K562 (cell line): Measurements from ENCODE around the gene TCFL5. TPM values are rescaled to one million over a fixed set of nuclear protein-coding genes. Genes with fewer than 3 reads are reported as not detected.
A peak's percentile ranks its signal among the peaks of the same experiment; 100 is the strongest.

ENCODE experiments used
- ATAC-seq: fragments of 200-7000 bp; cut with Tn5 transposase; 3 replicates; pipeline ENCODE4 v1.9.1; 2020; ENCODE audit warnings: moderate library complexity
- BruUV-seq: library from RNA; stranded (reverse); fragments of 400-500 nt; replicated peaks from 2 replicates; lab custom pipeline; 2021; lab: Mats Ljungman, UMichigan
- CTCF ChIA-PET: fragments of 300-600 bp; formaldehyde crosslinking; extraction: SDS; loops from one replicate; lab custom pipeline; 2021; ENCODE audit warnings: low intra/inter-chr PET ratio; lab: Yijun Ruan, JAX
- POLR2A ChIA-PET: fragments of 300-600, 350-650 bp; sonication (Branson Sonifier 250); formaldehyde crosslinking; extraction: SDS; loops from one replicate; lab custom pipeline; 2021; ENCODE audit warnings: antibody characterized with exemption, inconsistent platforms; lab: Yijun Ruan, JAX
- DNase-seq, 4 experiments: peaks; one replicate each; pipeline versions ENCODE4 v3.0.0 to v3.0.0-alpha.2; 2011 to 2018; ENCODE audit warnings: low spot score in 3 of 4, mixed read lengths in 3 of 4; ENCODE audit errors: extremely low read depth in 1 of 4
- FAIRE-seq: peaks from 2 replicates; lab custom pipeline; 2011; peaks lifted over from hg19 to GRCh38; lab: Jason Lieb, UNC
- H2AFZ ChIP-seq: 2 replicates; pipeline ENCODE4 v1.6.0; 2011; ENCODE audit warnings: low read depth, low read length, control low read depth, inconsistent platforms
- H3K27ac ChIP-seq: fragments of 200-600 bp; 3 replicates; pipeline ENCODE4 v1.8.0; 2011; ENCODE audit warnings: low read depth, mild to moderate bottlenecking, control low read depth, inconsistent platforms, low read length, moderate library complexity, mixed read lengths; ENCODE audit errors: extremely low read depth
- H3K27me3 ChIP-seq, 2 experiments: fragments of 300-600 bp in 1 of 2; 2 replicates in 1 of 2; 3 replicates in 1 of 2; pipeline versions ENCODE4 v1.6.0 to v1.8.0; 2011; ENCODE audit warnings: inconsistent platforms in 2 of 2, low read length in 2 of 2, mild to moderate bottlenecking in 1 of 2, mixed read lengths in 1 of 2, moderate library complexity in 1 of 2; ENCODE audit not compliant: control insufficient read depth in 2 of 2, insufficient read depth in 2 of 2
- H3K36me3 ChIP-seq: fragments of 300-600 bp; 3 replicates; pipeline ENCODE4 v1.8.0; 2011; ENCODE audit warnings: mild to moderate bottlenecking, low read length, inconsistent platforms; ENCODE audit not compliant: control insufficient read depth, insufficient read depth
- H3K4me1 ChIP-seq, 2 experiments: fragments of 200-600 bp in 1 of 2; replicated peaks in 1 of 2; 2 replicates in 1 of 2; 3 replicates in 1 of 2; pipeline versions ENCODE4 v1.5.1 to v1.8.0; 2011; ENCODE audit warnings: inconsistent platforms in 2 of 2, low read length in 2 of 2, mild to moderate bottlenecking in 1 of 2, mixed read lengths in 1 of 2, moderate library complexity in 1 of 2; ENCODE audit not compliant: control insufficient read depth in 2 of 2, insufficient read depth in 2 of 2
- H3K4me2 ChIP-seq: 2 replicates; pipeline ENCODE4 v1.6.1; 2011; ENCODE audit warnings: low read length, control low read depth, inconsistent platforms, mixed read lengths; ENCODE audit not compliant: insufficient read depth
- H3K4me3 ChIP-seq: fragments of 200-600 bp; sonication (generic), shearing (Covaris generic); 2 replicates; pipeline ENCODE4 v1.5.1; 2016; ENCODE audit warnings: control low read depth, inconsistent platforms
- H3K79me2 ChIP-seq: fragments of 200-600 bp; 3 replicates; pipeline ENCODE4 v1.8.0; 2011; ENCODE audit warnings: low read length, inconsistent platforms; ENCODE audit not compliant: control insufficient read depth, insufficient read depth
- H3K9ac ChIP-seq, 2 experiments: 2 replicates each; pipeline versions ENCODE4 v1.6.0 to v1.6.1; 2011; ENCODE audit warnings: low read depth in 2 of 2, low read length in 2 of 2, control low read depth in 1 of 2, inconsistent platforms in 1 of 2, mild to moderate bottlenecking in 1 of 2, mixed read lengths in 1 of 2; ENCODE audit not compliant: insufficient read depth in 1 of 2
- H3K9me1 ChIP-seq: one replicate; pipeline ENCODE4 v1.6.0; 2011; ENCODE audit warnings: inconsistent platforms, mild to moderate bottlenecking, low read length, moderate library complexity; ENCODE audit not compliant: control insufficient read depth, insufficient read depth
- H3K9me3 ChIP-seq: replicated peaks from 2 replicates; pipeline ENCODE4 v1.5.1; 2011; ENCODE audit warnings: low read depth, low read length, inconsistent platforms; ENCODE audit not compliant: control insufficient read depth, insufficient read depth
- H4K20me1 ChIP-seq: replicated peaks from 2 replicates; pipeline ENCODE4 v1.6.1; 2011; ENCODE audit warnings: low read length, inconsistent platforms, mixed read lengths; ENCODE audit not compliant: control insufficient read depth, insufficient read depth
- KDM1A ChIP-seq, 2 experiments: fragments of 450-650 bp; IDR thresholded peaks; 2 replicates each; pipeline ENCODE4 v1.6.1; 2016; ENCODE audit warnings: mild to moderate bottlenecking in 2 of 2
- WGBS: fragments of 100-300 bp; shearing (Covaris generic); methylation state at CpG from one replicate; pipeline ENCODE4 v1.1.6; 2016; ENCODE audit warnings: low coverage, mixed read lengths; ENCODE audit not compliant: insufficient coverage; ENCODE audit errors: missing lambda C conversion rate; 5-methylcytosine and 5-hydroxymethylcytosine counted together
- in situ Hi-C: fragments of 300-500 bp; cut with MboI; formaldehyde crosslinking; loops from 4 replicates; pipeline ENCODE4 v1.15.0; 2018; ENCODE audit warnings: inconsistent platforms, mixed read lengths
- intact Hi-C: fragments of 100-400 bp; cut with micrococcal nuclease; formaldehyde crosslinking; loops from 2 replicates; pipeline ENCODE4 v1.14.2; 2022
- polyA plus RNA-seq, 8 experiments: library from polyadenylated mRNA; depleted of rRNA in 4 of 8; stranded (reverse) in 5 of 8; unstranded in 3 of 8; fragments of >200 nt; fragmentation: Nextera tagmentation in 2 of 8; fragmentation: Illumina TruSeq in 1 of 8; extraction: Ambion mirVana in 2 of 8; extraction: Trizol in 1 of 8; gene quantifications; 2 replicates each; pipeline versions ENCODE4 v1.2.1 to v1.2.3, GENCODE V29; 2011 to 2014; ENCODE audit warnings: inconsistent platforms in 1 of 8, missing spikeins in 1 of 8
- total RNA-seq, 7 experiments: library from RNA; depleted of rRNA in 6 of 7; stranded (reverse); fragments of >200 nt in 6 of 7; fragmentation: Illumina TruSeq in 2 of 7; extraction: Trizol in 2 of 7; gene quantifications; 2 replicates each; pipeline versions ENCODE4 v1.2.1 to v1.2.3, GENCODE V29; 2011 to 2021; ENCODE audit warnings: low replicate concordance in 1 of 7
- TF ChIP-seq, protein P1 (sequence below), 2 experiments: fragments of 450-650 bp; IDR thresholded peaks; 2 replicates each; pipeline ENCODE4 v1.6.1; 2018; ENCODE audit warnings: mild to moderate bottlenecking in 2 of 2, low read depth in 1 of 2; ENCODE audit not compliant: partially characterized antibody in 2 of 2

The TCFL5 gene
- total and polyA plus RNA-seq, 9 of the 15 experiments (the other 6 are each of a cell fraction or from before 2014, with no cell fraction given): 1.00 to 12.6 (median 9.1) TPM

DNA sequence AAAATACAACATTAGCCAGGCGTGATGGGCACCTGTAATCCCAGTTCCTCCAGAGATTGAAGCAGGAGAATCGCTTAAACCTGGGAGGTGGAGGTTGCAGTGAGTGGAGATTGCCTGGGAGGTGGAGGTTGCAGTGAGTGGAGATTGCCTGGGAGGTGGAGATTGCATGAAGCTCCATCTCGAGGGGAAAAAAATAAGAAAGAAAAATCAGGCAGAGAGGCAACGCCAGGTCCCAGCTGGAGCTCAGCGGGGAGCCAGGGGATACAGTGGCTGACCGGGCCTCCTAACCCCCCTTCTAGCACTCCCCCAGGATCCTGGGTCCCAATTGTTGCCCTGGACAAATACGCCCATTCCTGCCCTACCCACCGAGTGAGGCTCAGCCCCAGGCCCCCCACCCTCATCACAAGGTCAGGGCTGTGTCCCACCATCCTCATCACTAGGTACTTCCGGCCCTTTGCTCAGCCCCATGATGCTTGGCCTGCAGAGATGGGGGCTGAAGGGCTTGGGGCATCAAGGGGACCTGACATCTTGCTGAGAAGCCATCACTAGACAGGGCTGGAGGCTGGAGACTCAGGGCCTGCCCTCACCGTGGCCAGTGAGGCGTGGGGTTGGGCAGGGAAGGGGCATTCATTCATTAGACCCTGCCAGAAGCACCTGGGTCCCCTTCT lies 55.1 kb downstream of the TCFL5 start:
- DNase-seq: no peak
- BruUV-seq: TSS peak; percentile 49
- Histone ChIP-seq H3K9me1 (no peaks in the 10 kb centered on the region), H2AFZ (no peak overlapping the region), H4K20me1 (peaks cover 4% of the 10 kb centered on the region), H3K9ac (peak overlapping the region in 1 of 2 experiments; percentile 98; a peak in 3 of 4 replicates), H3K79me2 (peaks cover 25% of the 10 kb centered on the region), H3K4me1 (peaks cover 11 to 59% of the 10 kb centered on the region in 2 experiments), H3K4me3 (no peak overlapping the region), H3K27ac (no peak overlapping the region), H3K36me3 (peaks cover 46% of the 10 kb centered on the region; the same call in 2 of the 3 replicates), H3K4me2 (peak overlapping the region; percentile 71; the same call in 1 of the 2 replicates), H3K9me3 (no peaks in the 10 kb centered on the region)
- POLR2A ChIA-PET: interaction anchor here (0.6 kb wide), 1 partner anchor 17 kb away, joined by 3 read pairs; no protein-coding TSS in a partner anchor
- in situ Hi-C loops (loop anchor here (10.0 kb wide), 1 partner anchor 312 kb away; no protein-coding TSS in a partner anchor), intact Hi-C loops (loop anchor here (5.0 kb wide), 2 partner anchors 139 to 184 kb away; no protein-coding TSS in a partner anchor)
- ATAC-seq: no peak
- peak; percentile 28 to 48; a peak in 2 of 4 replicates for TF ChIP-seq KDM1A (IDR thresholded peaks at IDR 0.05)
- TF ChIP-seq, protein P1, sequence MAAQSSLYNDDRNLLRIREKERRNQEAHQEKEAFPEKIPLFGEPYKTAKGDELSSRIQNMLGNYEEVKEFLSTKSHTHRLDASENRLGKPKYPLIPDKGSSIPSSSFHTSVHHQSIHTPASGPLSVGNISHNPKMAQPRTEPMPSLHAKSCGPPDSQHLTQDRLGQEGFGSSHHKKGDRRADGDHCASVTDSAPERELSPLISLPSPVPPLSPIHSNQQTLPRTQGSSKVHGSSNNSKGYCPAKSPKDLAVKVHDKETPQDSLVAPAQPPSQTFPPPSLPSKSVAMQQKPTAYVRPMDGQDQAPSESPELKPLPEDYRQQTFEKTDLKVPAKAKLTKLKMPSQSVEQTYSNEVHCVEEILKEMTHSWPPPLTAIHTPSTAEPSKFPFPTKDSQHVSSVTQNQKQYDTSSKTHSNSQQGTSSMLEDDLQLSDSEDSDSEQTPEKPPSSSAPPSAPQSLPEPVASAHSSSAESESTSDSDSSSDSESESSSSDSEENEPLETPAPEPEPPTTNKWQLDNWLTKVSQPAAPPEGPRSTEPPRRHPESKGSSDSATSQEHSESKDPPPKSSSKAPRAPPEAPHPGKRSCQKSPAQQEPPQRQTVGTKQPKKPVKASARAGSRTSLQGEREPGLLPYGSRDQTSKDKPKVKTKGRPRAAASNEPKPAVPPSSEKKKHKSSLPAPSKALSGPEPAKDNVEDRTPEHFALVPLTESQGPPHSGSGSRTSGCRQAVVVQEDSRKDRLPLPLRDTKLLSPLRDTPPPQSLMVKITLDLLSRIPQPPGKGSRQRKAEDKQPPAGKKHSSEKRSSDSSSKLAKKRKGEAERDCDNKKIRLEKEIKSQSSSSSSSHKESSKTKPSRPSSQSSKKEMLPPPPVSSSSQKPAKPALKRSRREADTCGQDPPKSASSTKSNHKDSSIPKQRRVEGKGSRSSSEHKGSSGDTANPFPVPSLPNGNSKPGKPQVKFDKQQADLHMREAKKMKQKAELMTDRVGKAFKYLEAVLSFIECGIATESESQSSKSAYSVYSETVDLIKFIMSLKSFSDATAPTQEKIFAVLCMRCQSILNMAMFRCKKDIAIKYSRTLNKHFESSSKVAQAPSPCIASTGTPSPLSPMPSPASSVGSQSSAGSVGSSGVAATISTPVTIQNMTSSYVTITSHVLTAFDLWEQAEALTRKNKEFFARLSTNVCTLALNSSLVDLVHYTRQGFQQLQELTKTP (IDR thresholded peaks at IDR 0.05; ENCODE audit: low read depth in 1 of 2, partially characterized antibody in 2 of 2): no peak
- TF ChIP-seq, all 486 proteins: peak for 1
- CTCF ChIA-PET: interaction anchor here (0.7 kb wide), 1 partner anchor 306 kb away, joined by 4 read pairs; no protein-coding TSS in a partner anchor
- WGBS: 52% methylated on average over 8 of the region's 11 CpGs
- no peaks in the 10 kb centered on the region for H3K27me3 ChIP-seq
- FAIRE-seq: no peak
